G401.6 (cell line): ENCODE measurements around the gene TSTD2.
A peak's percentile ranks its signal among the peaks of the same experiment; 100 is the strongest.
"Not testable (repeated sequence)": the region's sequence is repeated elsewhere in the genome, so short reads cannot be mapped to it uniquely, and the experiment has no call there.

ENCODE experiments used
- FAIRE-seq: peaks from 2 replicates; lab custom pipeline; 2012; peaks lifted over from hg19 to GRCh38; lab: Jason Lieb, UNC

The TSTD2 gene

DNA sequence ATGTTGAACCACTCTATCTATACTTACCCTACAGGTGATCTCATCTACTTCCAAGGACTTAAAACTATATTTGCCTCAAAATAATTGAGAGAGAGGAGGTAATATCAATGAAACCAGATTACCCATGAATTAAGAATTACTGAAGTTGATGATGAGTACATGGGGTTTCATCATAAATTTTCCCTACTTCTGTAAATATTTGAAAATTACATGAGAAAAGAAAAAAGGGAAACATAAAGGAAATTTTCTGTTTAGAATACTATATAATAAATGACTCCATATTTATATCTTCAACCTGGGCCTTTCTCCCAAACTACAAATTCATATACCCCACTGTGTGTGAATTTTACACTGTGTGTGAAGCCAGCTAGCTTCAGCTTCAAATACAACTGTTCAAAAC is 2.6 kb downstream of the TSTD2 start:
- no peak for FAIRE-seq

DNA sequence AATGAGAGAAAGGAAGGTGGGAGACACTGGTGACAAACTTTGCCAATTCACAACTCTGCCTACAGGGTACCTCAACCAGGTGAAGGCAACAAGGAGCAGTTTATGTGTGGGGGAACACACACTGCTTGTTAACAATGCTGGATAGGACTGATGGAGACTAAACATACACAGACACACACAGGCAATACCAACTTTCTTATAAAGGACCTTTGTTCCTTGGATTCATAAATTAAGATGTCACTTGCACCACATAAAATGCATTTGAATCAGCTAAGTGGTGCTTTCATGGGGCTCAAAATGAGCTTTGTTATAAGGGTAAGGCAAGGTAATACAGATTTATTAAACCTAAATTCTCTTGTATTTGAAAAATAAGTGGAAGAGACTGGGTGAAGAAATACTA is 4.0 kb downstream of the TSTD2 start:
- FAIRE-seq: no peak

DNA sequence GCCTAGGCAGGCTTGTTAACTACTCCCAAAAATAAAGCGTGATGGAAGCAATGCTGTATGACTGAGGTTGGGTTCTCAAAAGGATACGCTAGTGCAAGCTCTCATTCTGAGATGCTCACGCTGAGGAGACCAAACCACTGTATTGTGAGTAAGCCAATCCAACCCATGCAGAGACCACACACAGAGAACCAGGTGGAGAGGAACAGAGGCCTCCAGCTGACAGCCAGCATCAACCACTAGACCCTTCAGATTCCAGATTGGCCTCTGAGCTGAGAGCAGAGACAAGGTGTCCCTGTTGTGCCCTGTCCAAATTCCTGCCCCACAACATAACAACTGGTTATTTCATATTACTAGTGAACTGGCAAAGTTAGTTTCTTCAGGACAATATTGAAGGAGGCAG is 4.5 kb downstream of the TSTD2 start:
- FAIRE-seq: no peak

DNA sequence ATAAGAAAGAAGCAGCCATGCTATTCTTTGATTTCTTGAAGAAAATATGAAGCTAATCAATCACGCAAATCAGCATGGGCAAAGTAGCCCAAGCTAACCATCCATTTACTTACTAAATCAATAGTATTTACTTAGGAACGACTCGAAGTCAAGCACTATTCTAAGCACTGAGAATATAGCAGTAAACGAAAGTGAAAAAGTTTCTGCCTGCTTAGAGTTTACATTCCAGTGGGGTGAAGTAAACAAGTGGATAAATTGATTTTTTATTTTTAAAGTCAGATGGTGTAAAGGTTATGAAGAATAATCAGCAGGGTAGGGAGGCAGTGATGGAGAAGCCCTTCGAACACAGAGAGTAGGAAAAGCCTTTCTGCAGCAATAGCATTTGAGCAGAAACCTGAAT is 5.5 kb downstream of the TSTD2 start:
- no peak for FAIRE-seq

DNA sequence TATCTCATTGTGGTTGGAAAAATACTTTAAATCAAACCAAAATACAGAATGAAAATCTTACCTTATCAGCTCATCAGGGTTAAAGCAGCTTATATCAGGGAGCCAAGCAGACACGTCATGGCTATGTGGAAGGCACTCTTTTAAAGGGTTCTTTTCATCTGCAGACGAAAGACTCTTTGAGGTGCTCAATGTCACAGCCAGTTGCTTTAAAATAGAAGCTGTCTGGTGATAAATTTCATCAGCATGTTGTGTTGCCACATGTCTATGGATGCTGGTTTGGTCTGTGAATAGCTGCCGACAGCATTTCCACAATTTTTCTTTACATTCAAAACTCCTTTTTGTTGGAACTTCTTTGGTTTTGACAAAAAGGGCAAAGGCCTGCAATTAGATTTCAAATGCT is 7.5 kb downstream of the TSTD2 start:
- FAIRE-seq: no peak

DNA sequence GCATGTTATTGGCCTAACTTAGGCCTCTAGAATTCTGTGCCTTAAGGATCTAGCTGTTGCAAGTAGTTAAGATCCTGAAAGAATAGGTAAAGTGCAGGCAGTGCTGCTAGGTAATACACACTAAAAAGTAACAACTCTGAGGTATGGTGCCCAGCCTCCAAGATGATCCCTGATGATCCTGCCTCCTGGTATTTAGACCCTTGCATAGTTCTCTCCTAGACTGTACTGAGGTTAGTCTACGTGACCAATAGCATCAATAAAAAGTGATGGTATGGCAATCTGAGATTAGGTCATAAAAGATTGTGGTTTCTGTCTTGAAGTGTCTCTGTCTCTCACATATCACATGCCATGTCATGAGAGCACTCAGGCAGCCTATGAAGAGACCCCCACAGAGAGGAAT is 9.2 kb downstream of the TSTD2 start:
- no peak for FAIRE-seq

DNA sequence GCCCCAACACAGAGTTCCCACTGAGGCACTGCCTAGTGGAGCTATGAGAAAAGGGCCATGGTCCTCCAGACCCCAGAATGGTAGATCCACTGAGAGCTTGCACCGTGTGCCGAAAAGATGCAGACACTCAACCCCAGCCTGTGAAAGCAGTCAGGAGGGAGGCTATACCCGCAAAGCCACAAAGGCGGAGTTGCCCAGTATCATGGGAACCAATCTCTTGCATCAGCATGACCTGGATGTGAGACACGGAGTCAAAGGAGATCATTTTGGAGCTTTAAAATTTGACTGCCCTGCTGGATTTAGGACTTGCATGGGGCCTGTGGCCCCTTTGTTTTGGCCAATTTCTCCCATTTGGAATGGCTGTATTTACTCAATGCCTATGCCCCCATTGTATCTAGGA is 10.7 kb downstream of the TSTD2 start:
- not testable (repeated sequence) for FAIRE-seq

DNA sequence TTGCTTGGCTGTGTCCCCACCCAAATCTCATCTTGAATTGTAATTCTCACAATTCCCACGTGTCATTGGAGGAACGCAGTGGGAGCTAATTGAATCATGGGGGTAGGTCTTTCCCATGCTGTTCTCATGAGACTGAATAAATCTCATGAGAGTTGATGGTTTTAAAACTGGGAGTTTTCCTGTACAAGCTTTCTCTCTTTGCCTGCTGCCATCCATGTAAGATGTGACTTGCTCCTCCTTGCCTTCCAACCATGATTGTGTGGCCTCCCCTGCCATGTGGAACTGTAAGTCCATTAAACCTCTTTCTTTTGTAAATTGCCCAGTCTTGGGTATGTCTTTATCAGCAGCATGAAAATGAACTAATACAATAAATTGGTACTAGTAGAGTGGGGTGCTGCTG is 13.1 kb downstream of the TSTD2 start:
- FAIRE-seq: not testable (repeated sequence)

DNA sequence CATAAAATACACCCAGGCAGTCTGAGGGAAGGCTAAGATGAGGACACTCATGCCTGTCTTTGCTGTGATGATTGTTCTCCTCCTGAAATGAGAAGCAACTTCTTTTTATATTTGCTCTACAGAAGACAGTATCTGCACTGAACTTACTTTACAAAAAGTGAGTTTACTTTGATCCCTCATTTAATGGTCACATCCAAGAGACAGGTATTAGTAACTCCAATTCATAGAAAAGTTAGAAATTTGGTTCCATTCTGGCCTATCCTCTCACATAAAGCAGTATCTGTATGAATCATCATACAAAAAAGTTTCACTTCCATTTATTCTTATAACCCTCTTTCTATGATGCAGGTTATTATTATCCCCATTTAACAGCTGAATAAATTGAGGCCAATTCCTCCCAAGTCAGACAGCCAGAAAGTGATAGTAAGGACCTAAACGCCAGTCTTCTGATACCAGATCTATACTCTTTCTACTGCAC is 15.2 kb downstream of the TSTD2 start:
- no peak for FAIRE-seq

DNA sequence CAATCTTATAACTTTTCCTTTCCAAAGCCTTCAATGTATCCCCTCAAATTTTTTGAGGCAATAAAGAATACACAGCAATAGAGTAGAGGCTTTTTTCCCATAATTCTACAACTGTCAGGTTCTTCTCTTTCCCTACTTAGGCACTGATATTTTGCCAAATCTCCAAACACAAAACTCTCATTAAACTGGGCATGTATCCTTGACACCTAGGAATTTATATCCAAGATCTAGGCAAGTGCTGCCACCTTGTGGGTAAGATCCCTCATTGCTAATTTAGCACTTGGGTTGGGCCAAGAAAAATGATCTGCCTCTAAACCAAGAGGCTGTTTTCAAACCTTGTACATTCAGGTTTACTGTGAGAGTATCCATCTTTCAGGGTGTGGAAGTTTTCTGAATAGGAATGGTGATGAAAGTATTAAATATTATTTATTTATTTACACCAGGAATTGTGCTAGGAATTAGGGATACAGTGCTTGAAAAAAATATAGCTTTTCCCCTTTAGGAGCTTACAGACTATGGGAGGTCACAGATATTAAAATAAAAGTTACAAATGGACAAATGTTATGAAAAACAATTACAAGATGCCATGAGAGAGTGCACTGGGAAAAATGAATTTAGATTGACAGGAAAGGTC is 17.6 kb downstream of the TSTD2 start:
- FAIRE-seq: peak; percentile 92

DNA sequence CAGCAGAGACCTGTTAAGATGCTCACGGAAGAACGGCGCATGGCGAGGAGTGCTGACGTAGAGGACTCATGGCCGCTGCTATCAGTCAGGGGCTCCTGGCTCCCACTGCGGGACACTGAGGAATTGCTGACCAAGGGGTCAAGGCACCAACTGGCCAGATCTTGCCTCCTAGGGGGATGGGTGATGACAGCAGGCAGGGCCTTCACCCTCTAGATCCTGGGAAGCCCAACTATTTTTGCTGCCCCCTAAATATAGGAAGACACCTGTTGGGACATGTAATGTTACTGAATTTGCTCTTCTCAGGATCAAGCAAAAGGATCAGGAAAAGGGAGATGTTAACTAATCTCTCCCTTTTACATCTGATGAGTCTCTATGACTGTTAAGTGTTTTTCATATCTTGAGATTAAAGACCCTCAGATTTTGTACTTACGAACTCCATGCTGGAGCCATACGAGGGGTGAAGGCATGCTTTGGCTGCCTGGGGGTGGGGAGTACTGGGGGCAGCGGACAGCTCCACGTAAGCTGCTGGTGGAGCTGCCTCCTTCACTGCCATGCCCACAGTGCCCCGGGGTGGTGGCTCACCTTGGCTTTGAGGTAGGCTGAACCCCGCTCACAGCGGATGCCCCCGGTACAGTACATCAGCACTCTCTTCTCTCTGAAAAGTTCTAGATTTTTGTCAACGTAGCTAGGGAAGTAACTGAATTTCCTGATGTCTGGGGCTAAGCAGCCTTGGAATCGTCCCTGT is 28.1 kb downstream of the TSTD2 start:
- no peak for FAIRE-seq

DNA sequence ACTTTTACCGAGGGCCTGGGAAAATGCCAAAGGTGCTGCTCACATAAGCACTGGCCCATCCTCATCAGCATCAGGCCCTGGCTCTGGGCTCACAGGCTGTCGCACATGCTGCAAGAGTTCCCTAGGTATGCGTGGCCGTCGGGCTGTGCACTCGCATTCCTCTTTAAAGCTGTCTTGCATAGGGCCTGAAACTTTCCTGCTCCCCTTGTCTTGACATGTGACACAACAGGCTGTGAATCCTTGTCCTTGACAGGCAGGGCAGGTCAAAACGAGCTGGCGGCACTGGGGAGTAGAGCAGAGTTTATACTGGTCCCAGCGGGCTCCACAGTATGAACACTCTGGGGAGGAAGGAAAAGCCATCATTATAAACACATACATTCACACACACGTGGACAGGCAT is 30.7 kb downstream of the TSTD2 start:
- no peak for FAIRE-seq

DNA sequence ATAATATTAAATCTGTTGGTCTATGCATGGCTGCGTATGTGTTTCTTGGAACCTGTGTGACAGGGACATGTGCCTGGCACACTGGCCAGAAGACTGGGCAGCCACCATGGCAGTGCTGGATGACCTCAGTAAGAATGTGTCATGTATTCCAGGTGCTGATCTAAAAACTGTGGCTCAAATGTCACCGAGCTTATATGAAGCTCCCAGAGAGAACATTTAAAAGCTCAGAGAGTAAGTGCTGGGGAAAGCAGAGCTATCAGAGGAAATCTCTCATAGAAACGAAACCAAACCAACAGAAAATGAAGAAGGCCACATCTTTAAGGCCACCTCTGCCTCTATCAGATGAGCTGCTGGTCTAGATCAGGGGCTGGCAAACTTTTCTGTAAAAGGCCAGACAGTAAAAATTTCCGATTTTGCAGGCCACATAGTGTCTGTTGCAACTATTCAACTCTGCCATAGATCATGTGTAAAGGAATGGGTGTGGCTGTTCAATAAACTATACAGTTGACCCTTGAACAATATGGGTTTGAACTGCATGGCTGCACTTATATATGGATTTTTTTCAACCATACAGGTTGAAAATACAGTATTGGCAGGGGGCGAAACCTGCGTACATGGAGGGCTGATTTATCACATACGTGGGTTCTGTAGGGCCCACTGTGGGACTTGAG is 31.8 kb downstream of the TSTD2 start:
- FAIRE-seq: no peak

DNA sequence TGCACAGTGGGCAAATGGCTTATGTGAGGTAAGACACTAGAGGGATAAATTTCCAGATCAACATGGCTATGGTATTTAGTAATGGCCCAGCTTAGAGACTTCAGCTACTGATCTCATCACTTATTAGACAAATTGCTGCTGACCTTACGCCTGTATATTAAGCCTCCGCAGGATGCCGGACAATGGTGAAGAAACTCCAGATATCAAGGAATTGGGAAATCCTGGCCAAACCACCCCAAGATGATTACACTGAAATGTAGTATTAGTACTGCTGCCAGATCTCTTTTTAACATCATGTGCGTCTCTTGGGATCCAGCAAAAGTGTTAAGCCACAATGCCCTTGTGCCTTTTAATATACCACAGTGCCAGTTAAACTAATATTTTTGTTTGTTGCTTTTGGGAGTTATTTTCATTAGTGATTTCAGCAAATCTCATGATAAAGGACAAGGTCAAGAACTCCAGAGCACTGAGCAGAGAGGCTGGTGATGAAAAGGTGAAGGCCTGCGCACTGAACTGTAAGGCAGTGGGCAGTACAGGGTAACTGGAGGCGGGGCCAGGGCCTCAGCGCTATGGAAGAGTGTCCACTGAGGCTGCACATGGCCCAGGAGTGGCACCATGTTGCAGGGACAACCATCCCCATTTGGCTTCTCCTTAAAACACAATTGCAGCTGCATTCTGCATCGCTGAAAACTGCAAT is 32.5 kb downstream of the TSTD2 start:
- no peak for FAIRE-seq

DNA sequence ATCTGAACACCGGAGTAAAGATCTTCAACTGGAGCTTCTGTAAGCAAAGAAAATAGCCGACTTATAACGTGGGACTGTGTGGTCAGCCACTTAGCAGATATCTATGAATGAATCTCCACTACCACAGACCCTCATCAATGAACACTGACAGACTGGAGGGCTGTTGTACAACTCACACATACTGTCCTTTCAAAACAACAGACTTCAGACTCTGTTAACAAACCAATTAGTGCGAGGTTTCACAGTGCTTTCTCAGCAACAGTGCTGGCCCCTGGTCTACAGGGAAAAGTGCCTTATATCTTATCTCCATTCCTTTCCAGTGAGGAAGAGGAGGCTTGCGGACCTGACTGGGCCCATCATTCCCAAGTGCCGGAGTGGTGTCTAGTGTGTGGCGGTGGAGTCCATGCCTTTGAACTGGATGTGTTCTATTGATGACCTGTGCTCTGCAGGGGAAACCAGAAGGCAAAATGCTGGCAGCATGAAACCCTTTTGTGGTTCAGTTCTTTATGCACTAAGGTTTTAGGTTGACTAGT is 33.8 kb downstream of the TSTD2 start:
- no peak for FAIRE-seq

DNA sequence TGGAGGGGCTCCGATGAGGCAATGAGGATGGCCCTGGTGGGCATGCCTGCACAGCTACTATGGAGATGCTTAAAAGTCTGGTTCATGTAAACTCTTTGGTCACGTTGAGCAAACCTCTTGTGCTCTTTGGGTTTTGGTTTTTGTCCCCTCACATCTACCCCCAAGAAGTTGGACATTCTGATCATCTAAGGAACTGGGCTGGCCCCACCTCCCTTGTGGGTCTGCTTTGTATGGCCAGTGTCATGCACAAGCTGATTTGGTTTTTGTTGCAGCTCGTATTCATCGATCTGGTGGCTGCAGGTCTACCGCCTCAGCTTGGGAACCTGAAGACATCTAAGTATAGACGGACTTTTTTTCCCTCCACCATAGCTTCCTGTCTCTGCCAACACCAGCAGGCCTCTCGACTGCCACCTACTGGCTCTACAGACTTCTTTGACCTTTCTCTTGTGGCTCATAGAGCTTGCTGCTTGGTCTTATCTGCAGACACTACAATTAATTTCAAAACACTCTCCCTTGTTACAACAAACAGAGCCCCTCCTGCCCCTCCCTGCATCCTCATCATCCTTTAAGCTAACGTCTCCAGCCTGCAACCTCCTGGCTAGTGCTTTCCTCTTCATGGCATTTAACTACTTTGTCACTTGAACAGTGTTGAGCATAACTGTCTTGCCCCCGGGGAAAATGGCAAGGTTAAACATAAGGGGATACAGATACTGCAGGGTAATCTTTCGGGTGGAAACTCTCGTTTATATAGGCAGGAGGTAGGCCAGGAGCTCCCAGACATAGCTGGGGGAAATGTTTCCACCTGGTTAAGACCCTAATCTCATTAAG is 34.5 kb downstream of the TSTD2 start:
- FAIRE-seq: no peak

DNA sequence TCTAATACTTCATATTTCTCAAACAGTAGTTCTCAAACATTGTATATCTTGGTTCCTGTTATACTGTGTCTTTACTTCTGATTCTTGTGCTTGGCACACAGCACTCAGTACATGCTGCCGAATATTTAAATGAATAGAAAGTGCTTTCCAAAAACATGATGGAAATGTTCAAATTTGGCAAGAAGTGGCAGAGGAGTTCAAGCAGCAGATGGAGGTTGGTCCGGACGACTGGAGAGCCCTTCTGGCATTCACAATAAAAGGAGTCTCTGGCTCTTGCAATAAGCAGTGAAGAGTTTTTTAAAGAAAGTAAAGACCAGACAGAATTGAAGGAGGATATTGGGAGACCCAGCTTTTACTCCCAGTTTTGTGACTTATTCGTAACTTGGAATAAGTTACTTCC is 36.3 kb downstream of the TSTD2 start:
- FAIRE-seq: no peak

DNA sequence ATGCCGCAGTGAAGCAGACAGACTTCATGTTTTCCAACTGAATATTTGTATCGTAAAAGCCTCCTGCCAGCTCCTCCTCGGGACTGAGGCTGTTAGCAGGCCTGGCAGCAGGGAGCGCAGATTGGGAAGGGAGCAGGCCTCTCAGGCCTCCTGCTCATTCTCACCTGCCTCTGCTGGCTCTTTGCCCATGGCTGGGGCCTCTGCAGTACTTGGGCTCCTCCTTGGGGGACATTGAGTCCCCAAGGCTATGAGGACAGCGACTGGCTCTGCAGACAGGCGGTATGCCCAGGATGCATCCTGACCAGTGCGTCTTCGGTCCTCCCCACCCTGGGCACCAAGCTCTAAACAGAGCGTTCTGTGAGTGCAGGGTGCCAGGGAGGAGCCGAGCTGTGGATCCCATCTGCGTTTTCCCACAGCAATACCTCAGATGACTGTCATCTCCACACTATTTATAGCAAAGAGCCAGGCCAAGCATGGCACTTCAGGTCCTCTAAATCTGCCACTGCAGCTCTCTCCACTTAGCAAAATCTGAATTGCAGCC is 38.7 kb downstream of the TSTD2 start:
- no peak for FAIRE-seq

DNA sequence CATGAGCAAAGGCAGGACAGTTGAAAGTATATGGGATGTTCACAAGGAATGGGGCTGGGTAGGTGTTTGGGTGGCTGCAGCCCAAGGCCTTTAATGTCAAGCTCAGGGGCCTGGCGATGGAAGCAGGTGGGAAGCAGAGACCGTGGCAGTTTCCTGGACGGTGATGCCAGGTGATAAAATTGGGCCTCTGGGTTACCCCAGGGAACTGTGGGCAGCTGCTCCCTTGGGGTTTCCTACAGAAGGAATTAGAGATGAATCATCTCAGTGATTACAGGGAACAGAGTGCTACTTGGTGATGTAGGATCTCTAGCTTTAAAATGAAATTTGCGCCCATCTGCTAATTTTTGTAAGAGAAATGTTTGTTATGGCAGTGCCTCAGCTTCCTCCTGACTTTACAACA is 39.2 kb downstream of the TSTD2 start:
- no peak for FAIRE-seq

DNA sequence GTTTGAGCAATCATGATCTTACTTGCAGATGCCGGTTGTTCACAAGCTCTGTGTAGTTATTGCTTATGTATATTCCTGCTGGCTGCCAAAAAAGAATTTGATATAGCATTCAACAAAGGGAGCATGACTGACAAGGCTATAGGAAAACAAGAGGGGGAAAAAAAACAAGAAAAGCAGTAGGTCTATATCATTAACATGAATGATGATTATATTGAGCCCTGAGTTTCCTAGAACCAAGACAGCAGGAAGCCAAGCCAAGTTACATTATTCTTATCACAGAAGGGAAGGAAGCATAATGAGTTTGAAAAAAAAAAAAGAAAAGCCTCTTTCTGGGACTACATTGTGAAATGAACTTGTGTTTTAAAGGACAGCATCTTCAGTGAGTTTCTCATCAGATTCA is 41.0 kb downstream of the TSTD2 start:
- no peak for FAIRE-seq

DNA sequence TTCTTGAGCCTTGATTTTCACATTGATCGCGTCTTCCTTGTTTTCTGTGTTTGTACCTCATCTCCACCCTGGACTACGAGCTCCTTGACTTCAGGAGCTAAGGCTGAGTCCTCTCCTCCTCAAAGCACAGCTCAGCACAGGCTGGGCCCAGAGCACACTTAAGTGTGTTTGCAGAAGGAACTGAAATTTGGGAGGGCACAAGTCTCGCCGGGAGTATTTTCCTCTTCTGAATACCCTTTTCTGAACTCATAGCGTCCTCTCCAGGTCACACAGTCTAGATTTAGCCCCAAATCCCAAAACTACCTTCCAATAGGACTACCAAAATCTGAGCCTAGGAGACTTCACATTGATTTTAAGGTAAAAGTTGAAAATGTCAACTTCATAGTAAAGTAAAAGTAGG is 41.6 kb downstream of the TSTD2 start:
- no peak for FAIRE-seq

DNA sequence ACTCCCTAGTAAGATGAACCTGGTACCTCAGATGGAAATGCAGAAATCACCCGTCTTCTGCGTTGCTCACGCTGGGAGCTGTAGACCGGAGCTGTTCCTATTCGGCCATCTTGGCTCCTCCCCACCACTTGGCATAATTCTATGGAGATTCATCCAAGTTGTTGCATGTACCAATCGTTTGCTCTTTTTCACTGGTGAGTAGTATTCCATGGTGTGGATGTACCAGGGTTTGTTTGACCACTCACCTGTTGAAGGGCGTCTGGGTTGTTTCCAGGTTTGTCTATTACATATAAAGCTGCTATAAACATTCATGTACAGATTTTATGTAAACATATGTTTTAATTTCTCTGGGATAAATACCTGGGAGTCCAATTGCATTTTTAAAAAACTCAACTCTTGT is 46.3 kb downstream of the TSTD2 start:
- FAIRE-seq: not testable (repeated sequence)
